ENCODE measurements around the gene FBN2. TPM values are rescaled to one million over a fixed set of nuclear protein-coding genes. Genes with fewer than 3 reads are reported as not detected.

Gene FBN2
- total RNA-seq, 4 donors from 2014 or later: 0.57 to 4.4 (median 1.6) TPM

- TF ChIP-seq CTCF (IDR thresholded peaks at IDR 0.05) (no peak), POLR2A (IDR thresholded peaks at IDR 0.05) (no peak)
- Histone ChIP-seq H3K4me1 (no peaks in the 10 kb centered on the region), H3K27me3 (no peaks in the 10 kb centered on the region), H3K27ac (no peak overlapping the region), H3K36me3 (no peaks in the 10 kb centered on the region), H3K9me3 (no peaks in the 10 kb centered on the region), H3K4me3 (no peak overlapping the region)
- WGBS, 2 donors: 93 to 94% methylated on average over 6 of the region's 6 CpGs
- intact Hi-C loops (cut with DNase I): no loop called here
- no peak for DNase-seq
Measured at GRCh38 chr5:128258372-128258771, 279.7 kb downstream of the FBN2 start.

- Histone ChIP-seq H3K4me3 (no peak overlapping the region), H3K36me3 (no peaks in the 10 kb centered on the region), H3K27ac (no peak overlapping the region), H3K4me1 (peaks cover 0 to 8% (median 0%) of the 10 kb centered on the region in 3 donors), H3K27me3 (no peaks in the 10 kb centered on the region), H3K9me3 (no peaks in the 10 kb centered on the region)
- DNase-seq: no peak
- TF ChIP-seq POLR2A (IDR thresholded peaks at IDR 0.05): no peak
- TF ChIP-seq CTCF (IDR thresholded peaks at IDR 0.05): no peak
- intact Hi-C loops (cut with DNase I): no loop called here
- 27 to 31% methylated on average over 2 of the region's 2 CpGs for WGBS, 2 donors
Measured at GRCh38 chr5:128257076-128257475, 281.0 kb downstream of the FBN2 start.

GRCh38 chr5:128254789-128255188 is 283.3 kb downstream of the FBN2 start:
- no peak for DNase-seq
- no peak overlapping the region for H3K4me3 ChIP-seq
- H3K27me3 ChIP-seq: no peaks in the 10 kb centered on the region
- H3K9me3 ChIP-seq: no peaks in the 10 kb centered on the region
- peaks cover 0 to 8% (median 0%) of the 10 kb centered on the region in 3 donors for H3K4me1 ChIP-seq
- H3K36me3 ChIP-seq: no peaks in the 10 kb centered on the region
- no peak for TF ChIP-seq POLR2A (IDR thresholded peaks at IDR 0.05)
- no peak for TF ChIP-seq CTCF (IDR thresholded peaks at IDR 0.05)
- intact Hi-C loops (cut with DNase I): no loop called here
- 25 to 40% methylated on average over 1 of the region's 1 CpG for WGBS, 2 donors
- H3K27ac ChIP-seq: no peak overlapping the region

GRCh38 chr5:128253880-128254279 is 284.2 kb downstream of the FBN2 start:
- Histone ChIP-seq H3K4me1 (peaks cover 0 to 8% (median 0%) of the 10 kb centered on the region in 3 donors), H3K27ac (no peak overlapping the region), H3K27me3 (no peaks in the 10 kb centered on the region), H3K9me3 (no peaks in the 10 kb centered on the region), H3K4me3 (no peak overlapping the region), H3K36me3 (no peaks in the 10 kb centered on the region)
- TF ChIP-seq POLR2A (IDR thresholded peaks at IDR 0.05): no peak
- TF ChIP-seq CTCF (IDR thresholded peaks at IDR 0.05): no peak
- DNase-seq: no peak
- intact Hi-C loops (cut with DNase I): no loop called here
- WGBS, 2 donors: 92 to 93% methylated on average over 5 to 7 of the region's 7 CpGs

GRCh38 chr5:128253161-128253560 is 284.9 kb downstream of the FBN2 start:
- WGBS, 2 donors: 65 to 74% methylated on average over 5 of the region's 5 CpGs
- TF ChIP-seq CTCF (IDR thresholded peaks at IDR 0.05): no peak
- no peak for TF ChIP-seq POLR2A (IDR thresholded peaks at IDR 0.05)
- DNase-seq: no peak
- H3K9me3 ChIP-seq: no peaks in the 10 kb centered on the region
- no peaks in the 10 kb centered on the region for H3K27me3 ChIP-seq
- no peaks in the 10 kb centered on the region for H3K36me3 ChIP-seq
- intact Hi-C loops (cut with DNase I): no loop called here
- no peak overlapping the region for H3K27ac ChIP-seq
- H3K4me3 ChIP-seq: no peak overlapping the region
- peaks cover 0 to 8% (median 0%) of the 10 kb centered on the region in 3 donors for H3K4me1 ChIP-seq
